Pons (tissue), 1 donor: ENCODE results near the gene SSC5D.
"Not testable (repeated sequence)": the region's sequence is repeated elsewhere in the genome, so short reads cannot be mapped to it uniquely, and the experiment has no call there.

Experiments
- DNase-seq: peaks from one replicate; pipeline ENCODE4 v3.0.0-alpha.2; 2016; ENCODE audit warnings: low spot score

The SSC5D gene

GRCh38 chr19:55487924-55488687 is at the start of gene SSC5D:
SSC5D (plus strand) TSS chr19:55488436; CDS start chr19:55488590, 154 bp downstream.
- DNase-seq, result no peak

- no peak for DNase-seq
Observed at GRCh38 chr19:55439052-55439451, 49.2 kb upstream of the SSC5D start.

DNA sequence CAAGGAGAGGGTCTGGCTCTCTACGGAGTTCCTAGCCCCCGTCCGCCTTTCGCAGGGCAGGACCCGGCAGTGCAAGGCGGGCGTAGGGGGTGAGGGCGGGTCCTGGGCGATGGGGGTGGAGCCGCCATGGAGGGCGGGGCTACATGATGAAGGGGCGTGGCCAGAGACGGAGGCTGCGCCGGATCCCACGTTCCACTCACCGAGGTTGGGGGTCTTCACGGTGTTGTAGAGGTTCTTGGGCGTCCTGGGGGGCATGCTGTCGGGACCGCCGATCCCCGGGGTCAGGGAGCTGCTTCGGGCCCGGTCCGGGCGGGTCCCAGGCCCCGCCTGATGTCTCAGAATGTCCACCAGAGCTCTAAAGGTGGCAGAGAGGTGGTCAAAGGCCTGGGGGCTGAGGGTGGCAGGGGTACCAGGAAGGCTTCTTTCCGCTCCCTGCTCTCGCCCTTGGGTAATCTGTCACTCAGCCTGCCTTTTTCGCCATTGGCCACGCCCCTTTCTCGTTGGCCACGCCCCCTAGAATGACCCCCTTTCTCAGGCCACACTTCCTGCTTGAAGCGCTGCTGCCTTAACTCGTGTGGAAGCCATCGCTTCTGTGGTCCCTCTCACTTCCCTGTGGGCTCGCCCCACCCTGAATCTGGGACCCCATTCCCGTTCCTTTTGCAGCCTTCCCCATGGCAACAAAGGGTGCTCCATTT is 47.7 kb upstream of the SSC5D start:
- DNase-seq, result no peak

DNA sequence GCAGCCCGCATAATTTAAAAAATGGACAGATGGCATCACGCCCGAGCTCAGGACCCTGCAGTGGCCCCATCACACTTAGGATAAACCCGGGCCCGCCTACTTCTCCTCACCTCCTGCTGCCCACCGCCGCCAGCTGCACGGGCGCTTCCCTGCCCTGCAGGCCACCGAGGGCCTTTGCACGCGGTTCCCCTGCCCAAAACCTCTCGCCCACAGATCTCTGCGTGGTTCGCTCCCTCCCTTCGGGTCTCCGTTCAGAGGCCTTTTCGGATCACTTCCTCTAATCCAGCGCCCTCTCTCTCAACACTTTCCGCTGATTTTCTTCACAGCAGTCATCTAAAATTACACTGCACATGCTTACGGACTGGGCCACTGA is 46.9 kb upstream of the SSC5D start:
- DNase-seq, result no peak

- DNase-seq, result no peak
Observed at GRCh38 chr19:55441692-55442321, 46.4 kb upstream of the SSC5D start.

- DNase-seq, result no peak
Observed at GRCh38 chr19:55442372-55442961, 45.8 kb upstream of the SSC5D start.

- peak; percentile 66 for DNase-seq
Observed at GRCh38 chr19:55443045-55443823, 45.0 kb upstream of the SSC5D start, which contains the start of gene SHISA7. SHISA7 (minus strand) TSS chr19:55443300; CDS start chr19:55442863, 437 bp downstream.

DNA sequence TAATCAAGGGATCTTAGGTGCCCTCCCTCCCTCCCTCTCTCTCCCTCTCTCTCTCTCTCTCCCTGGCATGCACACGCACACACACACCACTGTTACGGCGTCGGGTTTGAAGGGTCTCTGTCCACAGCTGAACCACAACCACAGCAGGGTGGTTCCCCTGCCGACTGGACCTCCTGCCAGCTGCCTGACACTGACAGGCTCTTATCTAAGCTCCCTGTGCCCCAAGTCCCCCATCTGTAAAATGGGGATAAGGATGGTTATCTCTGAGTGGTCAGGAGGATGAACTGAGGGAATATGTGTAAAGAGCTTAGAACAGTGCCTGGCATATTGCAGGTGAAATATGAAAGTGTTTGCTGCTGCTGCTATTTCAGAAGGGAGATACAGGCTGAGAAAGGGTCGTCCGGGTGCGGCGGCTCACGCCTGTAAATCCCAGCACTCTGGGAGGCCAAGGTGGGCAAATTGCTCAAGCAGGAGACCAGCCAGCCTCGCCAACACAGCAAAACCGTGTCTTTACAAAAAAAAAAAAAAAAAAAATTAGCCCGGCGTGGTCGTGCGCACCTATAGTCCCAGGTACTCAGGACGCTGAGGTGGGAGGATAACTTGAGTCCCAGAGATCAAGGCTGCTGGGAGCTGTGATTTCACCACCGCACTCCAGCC is 44.3 kb upstream of the SSC5D start:
- DNase-seq, result no peak

DNA sequence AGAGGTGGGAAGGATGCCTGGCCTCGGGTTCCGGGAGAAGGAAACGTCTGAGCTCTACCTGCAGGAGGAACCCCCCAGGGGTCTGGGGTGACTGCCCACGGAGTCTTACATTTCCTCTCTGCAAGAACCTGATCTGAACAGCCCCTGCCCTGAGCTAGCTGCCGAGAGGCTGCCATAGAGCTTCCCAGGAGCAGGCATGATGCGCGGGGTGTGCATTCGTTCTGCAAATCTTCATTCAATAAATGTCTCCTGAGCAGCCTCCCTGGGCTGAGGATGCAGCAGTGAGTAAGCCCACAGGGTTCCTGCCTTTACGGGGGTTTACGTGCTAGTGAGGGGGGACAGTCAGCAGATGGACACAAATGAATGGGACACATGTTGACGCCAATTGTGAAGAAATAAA is 43.6 kb upstream of the SSC5D start:
- DNase-seq, result no peak

GRCh38 chr19:55446060-55446459 is 42.2 kb upstream of the SSC5D start:
- no peak for DNase-seq

GRCh38 chr19:55447421-55448174 is 40.6 kb upstream of the SSC5D start:
- peak; percentile 85 for DNase-seq

DNA sequence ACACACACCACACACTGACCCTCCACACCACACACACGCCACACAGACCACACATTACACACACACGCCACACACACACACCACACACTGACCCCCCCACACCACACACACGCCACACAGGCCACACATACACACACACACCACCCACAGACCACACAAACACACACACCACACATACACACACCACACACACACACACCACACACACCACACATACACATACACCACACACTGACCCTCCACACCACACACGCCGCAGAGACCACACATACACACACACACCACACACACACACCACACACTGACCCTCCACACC is 40.1 kb upstream of the SSC5D start:
- not testable (repeated sequence) for DNase-seq

DNA sequence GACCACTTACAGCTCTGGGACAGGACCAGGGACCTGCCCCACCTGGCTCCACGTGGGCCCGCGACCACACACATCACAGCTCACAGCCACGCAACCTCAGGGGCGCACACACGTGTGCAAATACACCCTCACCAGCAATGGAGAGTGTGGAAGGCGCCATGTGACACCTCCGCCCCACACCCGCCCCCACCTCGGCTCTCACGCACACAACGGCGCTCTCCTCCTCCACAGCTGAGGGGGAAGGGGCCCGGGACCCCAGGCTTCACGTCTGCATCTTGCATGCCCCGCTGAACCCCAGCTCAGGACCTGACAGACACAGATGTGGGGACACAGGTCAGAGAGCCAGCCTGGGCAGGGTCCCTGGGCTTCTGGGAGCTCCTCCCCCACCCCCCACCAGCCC is 38.8 kb upstream of the SSC5D start:
- DNase-seq, result no peak

DNA sequence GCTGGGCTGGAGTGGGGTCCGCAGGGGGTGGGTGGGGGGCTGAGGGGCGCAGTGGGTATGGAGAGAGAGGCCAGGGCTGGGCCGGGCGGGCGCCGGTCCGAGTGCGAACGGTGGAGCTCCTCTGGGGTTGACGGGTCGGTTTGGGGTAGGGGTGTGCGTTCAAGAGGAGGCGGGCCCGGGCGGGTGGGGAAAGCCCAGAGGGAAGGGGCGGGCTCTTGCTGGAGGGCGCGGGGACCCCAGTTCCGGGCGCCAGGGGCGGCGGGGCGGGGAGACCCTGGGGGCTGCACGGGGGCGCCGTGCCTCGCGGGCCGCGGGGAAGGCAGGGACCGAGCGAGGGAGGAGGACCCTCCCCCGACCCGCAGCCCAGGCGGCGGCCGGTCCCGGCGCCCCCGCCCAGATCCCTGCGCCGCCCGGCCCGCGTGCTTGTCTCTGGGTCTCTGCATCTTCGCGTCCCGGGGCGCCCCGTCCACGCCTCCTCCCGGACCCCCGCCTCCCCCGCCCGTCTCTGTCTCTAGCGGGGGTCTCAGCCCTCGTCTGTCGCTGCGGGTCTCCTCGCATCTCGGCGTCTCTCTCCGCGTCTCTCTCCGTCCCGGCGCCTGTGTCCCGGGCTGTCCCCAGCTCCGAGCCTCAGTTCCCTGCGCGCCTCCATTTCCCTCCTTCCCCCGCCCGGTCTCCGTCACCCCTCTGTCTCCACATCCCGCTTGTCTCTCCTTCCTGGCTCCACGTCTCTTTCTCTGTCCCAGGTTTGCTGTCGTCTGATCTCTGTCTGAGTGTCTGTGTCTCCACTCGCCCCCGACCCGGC is 36.9 kb upstream of the SSC5D start:
- DNase-seq, result no peak

DNA sequence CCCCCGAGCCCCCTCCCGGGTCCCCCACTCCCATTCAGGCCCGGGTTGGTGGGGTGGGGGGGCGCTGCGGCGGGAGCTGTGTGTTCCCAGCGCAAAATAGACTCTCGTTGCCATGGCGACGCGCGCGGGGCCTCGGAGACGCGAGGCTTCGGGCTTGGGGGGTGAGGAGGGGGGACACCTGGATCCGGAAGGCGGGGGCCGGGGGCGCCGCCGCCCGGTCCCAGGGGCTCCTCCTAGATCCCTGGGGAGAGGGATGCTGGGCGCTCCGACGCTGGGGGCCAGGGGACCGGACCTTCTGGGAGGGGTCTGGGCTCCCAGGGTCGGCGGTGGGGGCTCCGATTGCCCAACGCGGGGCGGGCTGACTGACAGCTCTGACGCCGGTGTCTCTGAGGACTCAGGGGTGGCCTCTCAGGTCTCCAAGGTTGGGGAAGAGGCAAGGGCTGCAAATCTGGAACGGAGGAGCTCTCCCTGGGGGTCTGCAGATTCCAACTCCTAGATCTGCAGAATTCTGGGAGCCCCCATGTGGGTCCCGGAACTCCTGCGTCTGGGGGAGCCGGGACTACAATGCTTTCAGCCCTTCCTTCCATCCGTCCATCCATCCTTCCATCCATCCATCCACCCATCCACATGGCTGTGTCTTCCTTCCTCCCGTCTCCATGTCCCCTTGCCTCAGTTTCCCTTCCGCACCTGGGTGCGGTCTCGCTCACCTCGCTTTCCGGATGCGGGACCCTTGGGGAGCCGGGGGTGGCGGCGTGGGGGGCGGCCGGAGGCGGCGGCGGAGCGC is 36.1 kb upstream of the SSC5D start:
- no peak for DNase-seq

- peak; percentile 98 for DNase-seq
Observed at GRCh38 chr19:55452749-55453346, 35.4 kb upstream of the SSC5D start.

DNA sequence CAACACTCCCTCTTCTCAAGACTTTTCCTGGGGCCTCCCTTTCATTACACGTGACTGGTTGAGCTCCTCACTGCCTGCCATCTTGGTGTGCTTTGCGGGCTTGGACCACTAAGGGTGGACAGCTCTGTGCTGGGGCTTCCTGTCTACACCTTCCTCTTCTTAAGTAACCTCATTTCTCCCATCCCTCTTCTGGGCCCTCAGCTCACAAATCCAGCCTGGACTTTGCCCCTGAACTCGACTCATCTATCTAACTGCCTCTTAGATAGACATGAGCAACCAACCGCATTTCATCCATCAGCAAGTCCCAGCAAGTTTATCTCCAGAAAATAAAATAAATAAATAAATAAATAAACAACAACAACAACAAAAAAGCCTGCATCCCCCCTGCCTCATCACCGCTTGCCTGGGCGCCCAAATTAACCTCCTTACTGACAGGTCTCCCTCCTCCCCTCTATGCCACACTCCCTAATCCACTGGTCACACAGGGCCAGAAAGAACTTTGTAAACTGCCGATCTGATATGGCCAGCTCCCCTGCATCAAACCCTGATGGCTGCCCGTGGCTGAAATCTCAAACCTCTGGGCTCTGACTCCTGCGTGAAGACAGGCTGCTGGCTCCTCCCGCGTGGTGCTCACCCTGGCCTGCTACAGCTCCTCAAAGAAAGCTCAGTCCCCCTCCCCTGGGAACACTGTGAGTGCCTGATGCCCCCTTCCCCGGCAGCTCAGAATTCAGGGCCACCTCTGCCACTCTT is 34.5 kb upstream of the SSC5D start:
- no peak for DNase-seq

GRCh38 chr19:55454787-55455243 is 33.4 kb upstream of the SSC5D start:
- peak; percentile 80 for DNase-seq
